HL-60 (cell line): ENCODE measurements around the gene TMEM143.
A peak's percentile ranks its signal among the peaks of the same experiment; 100 is the strongest.

Source experiments
- GABPA ChIP-seq: IDR thresholded peaks from 2 replicates; pipeline ENCODE4 v1.6.1; 2012; ENCODE audit warnings: low read depth
- POLR2AphosphoS5 ChIP-seq: IDR thresholded peaks from 2 replicates; pipeline ENCODE4 v1.6.1; 2012; ENCODE audit warnings: low read depth
- TF ChIP-seq, protein P1 (sequence below): IDR thresholded peaks from one replicate; pipeline ENCODE4 v1.5.1; 2011; ENCODE audit warnings: low read length, control low read depth, inconsistent platforms; ENCODE audit not compliant: insufficient read depth
- TF ChIP-seq, protein P2 (sequence below): IDR thresholded peaks from 2 replicates; pipeline ENCODE4 v1.6.1; 2012; ENCODE audit warnings: low read depth; ENCODE audit not compliant: insufficient replicate concordance

DNA sequence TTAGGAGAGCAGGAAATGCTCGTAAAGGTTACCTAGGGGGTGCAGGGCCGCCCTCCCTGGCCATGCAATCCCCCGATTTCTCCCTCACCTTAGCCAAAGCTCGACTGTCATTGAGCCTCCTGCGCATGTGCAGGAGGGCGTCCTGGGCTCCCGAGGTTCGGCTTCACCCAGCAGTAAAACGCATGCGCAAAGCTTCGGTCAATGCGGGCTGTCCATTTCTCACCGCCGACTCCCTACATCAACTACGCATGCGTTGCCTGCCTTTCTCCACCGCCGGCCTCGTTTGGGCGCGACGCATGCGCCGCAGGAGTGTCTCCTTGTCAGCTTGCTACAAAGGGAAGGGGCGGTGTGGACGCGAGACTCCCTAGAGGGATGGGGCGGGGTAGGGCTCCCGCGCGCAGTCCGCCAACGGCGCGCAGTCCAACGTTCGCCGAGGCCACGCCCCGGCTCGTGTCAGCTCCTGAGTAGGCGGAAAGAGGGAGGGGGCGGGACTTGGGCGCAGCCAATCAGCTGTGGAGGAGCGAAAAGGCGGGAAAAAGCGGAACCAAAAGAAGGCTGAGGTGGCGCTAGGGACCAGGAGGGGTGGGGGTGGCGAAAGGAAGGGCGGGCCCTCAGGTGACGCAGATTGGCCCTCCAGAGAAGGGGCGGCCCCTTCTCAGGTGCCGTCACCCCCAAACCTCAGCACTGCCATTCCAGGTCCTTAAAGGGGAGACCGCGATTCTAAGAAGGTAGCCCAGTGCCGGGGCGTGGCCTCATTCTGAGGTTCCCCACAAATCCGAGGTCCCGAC lies at the start of gene TMEM143, which contains the start of gene SYNGR4:
- TF ChIP-seq, protein P1, sequence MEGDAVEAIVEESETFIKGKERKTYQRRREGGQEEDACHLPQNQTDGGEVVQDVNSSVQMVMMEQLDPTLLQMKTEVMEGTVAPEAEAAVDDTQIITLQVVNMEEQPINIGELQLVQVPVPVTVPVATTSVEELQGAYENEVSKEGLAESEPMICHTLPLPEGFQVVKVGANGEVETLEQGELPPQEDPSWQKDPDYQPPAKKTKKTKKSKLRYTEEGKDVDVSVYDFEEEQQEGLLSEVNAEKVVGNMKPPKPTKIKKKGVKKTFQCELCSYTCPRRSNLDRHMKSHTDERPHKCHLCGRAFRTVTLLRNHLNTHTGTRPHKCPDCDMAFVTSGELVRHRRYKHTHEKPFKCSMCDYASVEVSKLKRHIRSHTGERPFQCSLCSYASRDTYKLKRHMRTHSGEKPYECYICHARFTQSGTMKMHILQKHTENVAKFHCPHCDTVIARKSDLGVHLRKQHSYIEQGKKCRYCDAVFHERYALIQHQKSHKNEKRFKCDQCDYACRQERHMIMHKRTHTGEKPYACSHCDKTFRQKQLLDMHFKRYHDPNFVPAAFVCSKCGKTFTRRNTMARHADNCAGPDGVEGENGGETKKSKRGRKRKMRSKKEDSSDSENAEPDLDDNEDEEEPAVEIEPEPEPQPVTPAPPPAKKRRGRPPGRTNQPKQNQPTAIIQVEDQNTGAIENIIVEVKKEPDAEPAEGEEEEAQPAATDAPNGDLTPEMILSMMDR = no peak
- peak; percentile 67; the same call in 1 of the 2 replicates for TF ChIP-seq POLR2AphosphoS5
- TF ChIP-seq GABPA = no peak
- TF ChIP-seq, protein P2, sequence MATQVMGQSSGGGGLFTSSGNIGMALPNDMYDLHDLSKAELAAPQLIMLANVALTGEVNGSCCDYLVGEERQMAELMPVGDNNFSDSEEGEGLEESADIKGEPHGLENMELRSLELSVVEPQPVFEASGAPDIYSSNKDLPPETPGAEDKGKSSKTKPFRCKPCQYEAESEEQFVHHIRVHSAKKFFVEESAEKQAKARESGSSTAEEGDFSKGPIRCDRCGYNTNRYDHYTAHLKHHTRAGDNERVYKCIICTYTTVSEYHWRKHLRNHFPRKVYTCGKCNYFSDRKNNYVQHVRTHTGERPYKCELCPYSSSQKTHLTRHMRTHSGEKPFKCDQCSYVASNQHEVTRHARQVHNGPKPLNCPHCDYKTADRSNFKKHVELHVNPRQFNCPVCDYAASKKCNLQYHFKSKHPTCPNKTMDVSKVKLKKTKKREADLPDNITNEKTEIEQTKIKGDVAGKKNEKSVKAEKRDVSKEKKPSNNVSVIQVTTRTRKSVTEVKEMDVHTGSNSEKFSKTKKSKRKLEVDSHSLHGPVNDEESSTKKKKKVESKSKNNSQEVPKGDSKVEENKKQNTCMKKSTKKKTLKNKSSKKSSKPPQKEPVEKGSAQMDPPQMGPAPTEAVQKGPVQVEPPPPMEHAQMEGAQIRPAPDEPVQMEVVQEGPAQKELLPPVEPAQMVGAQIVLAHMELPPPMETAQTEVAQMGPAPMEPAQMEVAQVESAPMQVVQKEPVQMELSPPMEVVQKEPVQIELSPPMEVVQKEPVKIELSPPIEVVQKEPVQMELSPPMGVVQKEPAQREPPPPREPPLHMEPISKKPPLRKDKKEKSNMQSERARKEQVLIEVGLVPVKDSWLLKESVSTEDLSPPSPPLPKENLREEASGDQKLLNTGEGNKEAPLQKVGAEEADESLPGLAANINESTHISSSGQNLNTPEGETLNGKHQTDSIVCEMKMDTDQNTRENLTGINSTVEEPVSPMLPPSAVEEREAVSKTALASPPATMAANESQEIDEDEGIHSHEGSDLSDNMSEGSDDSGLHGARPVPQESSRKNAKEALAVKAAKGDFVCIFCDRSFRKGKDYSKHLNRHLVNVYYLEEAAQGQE = no peak
